ENCODE results near the gene MTFR2. TPM values are rescaled to one million over a fixed set of nuclear protein-coding genes. Genes with fewer than 3 reads are reported as not detected.

The MTFR2 gene
- total RNA-seq, 2 experiments from 2014 or later, result 27.2 to 27.9 TPM

- CTCF ChIA-PET, result no interaction called here
These were observed 68.2 kb downstream of the MTFR2 start for GRCh38 chr6:136181861-136182260.

GRCh38 chr6:136181512-136181833 is 68.6 kb downstream of the MTFR2 start:
- Mint-ChIP-seq H3K4me1 (ENCODE audit: low read depth) (no peaks in the 10 kb centered on the region), H3K9me3 (ENCODE audit: insufficient read depth) (no peaks in the 10 kb centered on the region), H3K36me3 (ENCODE audit: low read depth) (no peaks in the 10 kb centered on the region), H3K27ac (no peak overlapping the region), H3K27me3 (ENCODE audit: low read depth) (no peaks in the 10 kb centered on the region), H3K4me3 (no peak overlapping the region)
- ATAC-seq, result no peak
- ChIA-PET POLR2A (no interaction called here), CTCF (no interaction called here)
- no peak for DNase-seq

More at GRCh38 chr6:136181861-136182260, 68.2 kb downstream of the MTFR2 start:
- H3K9me3 Mint-ChIP-seq (ENCODE audit: insufficient read depth), result no peaks in the 10 kb centered on the region
- H3K27me3 Mint-ChIP-seq (ENCODE audit: low read depth), result no peaks in the 10 kb centered on the region
- H3K27ac Mint-ChIP-seq, result no peak overlapping the region
- no peaks in the 10 kb centered on the region for H3K36me3 Mint-ChIP-seq (ENCODE audit: low read depth)
- no peak overlapping the region for H3K4me3 Mint-ChIP-seq
- no peaks in the 10 kb centered on the region for H3K4me1 Mint-ChIP-seq (ENCODE audit: low read depth)
- POLR2A ChIA-PET, result no interaction called here
- no peak for DNase-seq
- no peak for ATAC-seq

Other genes with a start within 250 kb of the MTFR2 start
- gene BCLAF1, start 39.5 kb upstream of the MTFR2 start, total RNA-seq, result 100 to 1,000 TPM; 126 to 133 TPM